Endodermal cell (in vitro differentiated cells): ENCODE results near the gene GINS2. TPM values are rescaled to one million over a fixed set of nuclear protein-coding genes. Genes with fewer than 3 reads are reported as not detected.

ENCODE experiments used
- DNase-seq: peaks from one replicate; pipeline ENCODE4 v3.0.0-alpha.2; 2017
- H3K27ac ChIP-seq: 2 replicates; pipeline ENCODE4 v1.5.1; 2013; ENCODE audit warnings: mild to moderate bottlenecking, low read depth, low read length, moderate library complexity
- H3K27me3 ChIP-seq: 2 replicates; pipeline ENCODE4 v1.6.1; 2013; ENCODE audit warnings: mild to moderate bottlenecking, low read length, moderate library complexity; ENCODE audit not compliant: insufficient read depth, control insufficient read depth, poor library complexity, severe bottlenecking
- H3K36me3 ChIP-seq: 2 replicates; pipeline ENCODE4 v1.7.0; 2013; ENCODE audit warnings: mild to moderate bottlenecking, low read length, moderate library complexity; ENCODE audit not compliant: control insufficient read depth, insufficient read depth
- H3K4me1 ChIP-seq: one replicate; pipeline ENCODE4 v1.7.0; 2013; ENCODE audit warnings: low read length; ENCODE audit not compliant: control insufficient read depth, insufficient read depth
- H3K4me3 ChIP-seq: 2 replicates; pipeline ENCODE4 v1.5.1; 2013; ENCODE audit warnings: mild to moderate bottlenecking, low read length, moderate library complexity
- H3K9ac ChIP-seq: 2 replicates; pipeline ENCODE4 v1.6.1; 2013; ENCODE audit warnings: mild to moderate bottlenecking, low read length, moderate library complexity; ENCODE audit not compliant: poor library complexity, severe bottlenecking; ENCODE audit errors: extremely low read depth
- H3K9me3 ChIP-seq: 2 replicates; pipeline ENCODE4 v1.6.1; 2013; ENCODE audit warnings: mild to moderate bottlenecking, low read length, moderate library complexity; ENCODE audit not compliant: control insufficient read depth
- H3K27ac Mint-ChIP-seq: 2 replicates; pipeline ENCODE4 v1.8.0; 2020; ENCODE audit warnings: mixed read lengths
- H3K27me3 Mint-ChIP-seq: 2 replicates; pipeline ENCODE4 v1.8.0; 2021; ENCODE audit warnings: mild to moderate bottlenecking, mixed read lengths; ENCODE audit not compliant: insufficient read depth
- H3K36me3 Mint-ChIP-seq: 2 replicates; pipeline ENCODE4 v1.8.0; 2020; ENCODE audit warnings: low read depth, mixed read lengths
- H3K4me1 Mint-ChIP-seq: 2 replicates; pipeline ENCODE4 v1.8.0; 2020; ENCODE audit warnings: mixed read lengths
- H3K4me3 Mint-ChIP-seq: 2 replicates; pipeline ENCODE4 v1.8.0; 2020; ENCODE audit warnings: mild to moderate bottlenecking, moderate library complexity, mixed read lengths
- H3K9me3 Mint-ChIP-seq: 2 replicates; pipeline ENCODE4 v1.8.0; 2020; ENCODE audit warnings: mild to moderate bottlenecking, mixed read lengths
- WGBS, 2 experiments: methylation state at CpG; one replicate each; pipeline versions ENCODE4 v1.1.5 to v1.1.7; 2013; ENCODE audit warnings: missing lambda C conversion rate in 2 of 2, mixed read lengths in 1 of 2; ENCODE audit not compliant: insufficient coverage in 1 of 2, insufficient read length in 1 of 2; 5-methylcytosine and 5-hydroxymethylcytosine counted together
- total RNA-seq, 2 donors: library from RNA; stranded (reverse); fragmentation: NEBNext Ultra II Directional in 1 of 2; extraction: Animal tissue kit (Norgen Biotek cat#: 25700) in 1 of 2; gene quantifications; 2 replicates in 1 of 2; 3 replicates in 1 of 2; pipeline ENCODE4 v1.2.1, GENCODE V29; 2021
- TF ChIP-seq, protein P1 (sequence below): fragments of 200-600 bp; sonication (generic); conservative IDR thresholded peaks from 2 replicates; pipeline ENCODE4 v1.5.0; 2021; ENCODE audit warnings: antibody characterized with exemption, mild to moderate bottlenecking

Gene GINS2
- total RNA-seq, 2 donors from 2014 or later = 32.8 to 42.3 TPM

DNA sequence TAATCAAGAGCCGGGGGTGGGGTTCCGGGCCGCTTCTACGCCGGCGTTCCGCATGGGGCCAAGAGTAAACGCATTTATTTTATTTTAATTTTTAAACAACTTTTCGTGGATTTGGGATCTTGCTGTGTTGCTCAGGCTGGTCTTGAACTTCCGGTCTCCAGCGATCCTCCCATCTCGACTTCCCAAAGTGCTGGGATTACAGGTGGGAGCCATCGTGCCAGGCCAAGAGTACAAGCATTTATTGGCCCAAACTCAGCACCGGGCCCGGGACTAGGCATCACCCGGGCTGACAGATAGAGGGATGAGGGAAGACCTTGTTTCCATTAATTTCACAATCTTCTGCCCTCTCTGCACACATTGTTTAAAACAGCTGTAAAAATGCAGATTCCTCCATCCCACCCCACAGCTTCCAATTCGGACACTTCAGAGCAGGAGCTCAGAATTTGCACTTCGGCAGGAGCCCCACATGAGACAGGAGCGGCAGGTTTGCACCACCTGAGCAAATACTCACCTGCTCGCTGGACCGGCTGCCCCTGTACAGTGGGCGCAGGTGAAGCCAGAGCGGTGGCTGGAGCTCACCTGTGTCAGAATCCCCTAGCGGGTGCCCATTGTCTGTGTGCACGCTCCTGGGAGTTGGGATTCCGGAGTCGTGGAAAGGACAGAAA is 663 bp upstream of the GINS2 start:
- no peak overlapping the region for H3K9ac ChIP-seq
- no peaks in the 10 kb centered on the region for H3K27me3 ChIP-seq
- H3K27ac Mint-ChIP-seq = no peak overlapping the region
- TF ChIP-seq, protein P1, sequence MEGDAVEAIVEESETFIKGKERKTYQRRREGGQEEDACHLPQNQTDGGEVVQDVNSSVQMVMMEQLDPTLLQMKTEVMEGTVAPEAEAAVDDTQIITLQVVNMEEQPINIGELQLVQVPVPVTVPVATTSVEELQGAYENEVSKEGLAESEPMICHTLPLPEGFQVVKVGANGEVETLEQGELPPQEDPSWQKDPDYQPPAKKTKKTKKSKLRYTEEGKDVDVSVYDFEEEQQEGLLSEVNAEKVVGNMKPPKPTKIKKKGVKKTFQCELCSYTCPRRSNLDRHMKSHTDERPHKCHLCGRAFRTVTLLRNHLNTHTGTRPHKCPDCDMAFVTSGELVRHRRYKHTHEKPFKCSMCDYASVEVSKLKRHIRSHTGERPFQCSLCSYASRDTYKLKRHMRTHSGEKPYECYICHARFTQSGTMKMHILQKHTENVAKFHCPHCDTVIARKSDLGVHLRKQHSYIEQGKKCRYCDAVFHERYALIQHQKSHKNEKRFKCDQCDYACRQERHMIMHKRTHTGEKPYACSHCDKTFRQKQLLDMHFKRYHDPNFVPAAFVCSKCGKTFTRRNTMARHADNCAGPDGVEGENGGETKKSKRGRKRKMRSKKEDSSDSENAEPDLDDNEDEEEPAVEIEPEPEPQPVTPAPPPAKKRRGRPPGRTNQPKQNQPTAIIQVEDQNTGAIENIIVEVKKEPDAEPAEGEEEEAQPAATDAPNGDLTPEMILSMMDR = no peak
- no peaks in the 10 kb centered on the region for H3K9me3 ChIP-seq
- peak overlapping the region; percentile 71 for H3K4me3 ChIP-seq
- peak overlapping the region; percentile 67 for H3K4me3 Mint-ChIP-seq
- H3K9me3 Mint-ChIP-seq = no peaks in the 10 kb centered on the region
- no peaks in the 10 kb centered on the region for H3K4me1 Mint-ChIP-seq
- H3K27me3 Mint-ChIP-seq = peaks cover 10% of the 10 kb centered on the region
- no peak for DNase-seq
- H3K4me1 ChIP-seq = no peaks in the 10 kb centered on the region
- peaks cover 3% of the 10 kb centered on the region for H3K36me3 ChIP-seq
- peaks cover 10% of the 10 kb centered on the region for H3K36me3 Mint-ChIP-seq
- no peak overlapping the region for H3K27ac ChIP-seq
- WGBS, 2 experiments = 52 to 56% methylated on average over 11 to 27 of the region's 27 CpGs

GRCh38 chr16:85687651-85688471 is 893 bp downstream of the GINS2 start:
- Histone ChIP-seq H3K4me3 (peak overlapping the region; percentile 82), H3K36me3 (peaks cover 8% of the 10 kb centered on the region), H3K27me3 (no peaks in the 10 kb centered on the region), H3K9ac (peak overlapping the region; percentile 67), H3K9me3 (no peaks in the 10 kb centered on the region), H3K27ac (no peak overlapping the region), H3K4me1 (no peaks in the 10 kb centered on the region)
- Mint-ChIP-seq H3K27ac (peak overlapping the region; percentile 76), H3K36me3 (peaks cover 18% of the 10 kb centered on the region), H3K4me1 (no peaks in the 10 kb centered on the region), H3K27me3 (peaks cover 8% of the 10 kb centered on the region), H3K4me3 (peak overlapping the region; percentile 67), H3K9me3 (no peaks in the 10 kb centered on the region)
- 86% methylated on average over 35 to 49 of the region's 49 CpGs for WGBS, 2 experiments
- TF ChIP-seq, protein P1 = no peak
- DNase-seq = no peak

- H3K9ac ChIP-seq = no peak overlapping the region
- H3K27ac ChIP-seq = no peak overlapping the region
- H3K36me3 ChIP-seq = peaks cover 8% of the 10 kb centered on the region
- Mint-ChIP-seq H3K36me3 (peaks cover 19% of the 10 kb centered on the region), H3K27me3 (peaks cover 6% of the 10 kb centered on the region), H3K4me3 (peak overlapping the region; percentile 67), H3K4me1 (no peaks in the 10 kb centered on the region), H3K9me3 (no peaks in the 10 kb centered on the region), H3K27ac (no peak overlapping the region)
- TF ChIP-seq, protein P1 = no peak
- no peaks in the 10 kb centered on the region for H3K27me3 ChIP-seq
- H3K9me3 ChIP-seq = no peaks in the 10 kb centered on the region
- no peak overlapping the region for H3K4me3 ChIP-seq
- H3K4me1 ChIP-seq = no peaks in the 10 kb centered on the region
- 87 to 91% methylated on average over 9 to 15 of the region's 15 CpGs for WGBS, 2 experiments
- no peak for DNase-seq
Measured at GRCh38 chr16:85686912-85687591, 1.7 kb downstream of the GINS2 start.
